H1 (cell line): ENCODE data around the gene ZNF470.

ENCODE experiments used
- CBX8 ChIP-seq: fragments of 300-800, 300-1000 bp; sonication (generic); IDR thresholded peaks from 2 replicates; pipeline ENCODE4 v1.7.1; 2016; ENCODE audit warnings: low read depth, low read length, borderline replicate concordance
- CEBPB ChIP-seq: IDR thresholded peaks from 2 replicates; pipeline ENCODE4 v1.6.1; 2012; ENCODE audit warnings: low read depth, low read length
- CTCF ChIP-seq, 3 experiments: IDR thresholded peaks; 1 replicate in 2 of 3; 2 replicates in 1 of 3; pipeline versions ENCODE4 v1.5.1 to v1.6.1; 2011; ENCODE audit warnings: low read length in 3 of 3, mild to moderate bottlenecking in 3 of 3, inconsistent platforms in 2 of 3, low read depth in 1 of 3, moderate library complexity in 1 of 3; ENCODE audit not compliant: insufficient read depth in 1 of 3; ENCODE audit errors: control extremely low read depth in 1 of 3
- EGR1 ChIP-seq: IDR thresholded peaks from 2 replicates; pipeline ENCODE4 v1.6.1; 2011; ENCODE audit warnings: low read depth, low read length, borderline replicate concordance
- GTF2F1 ChIP-seq: IDR thresholded peaks from 2 replicates; pipeline ENCODE4 v1.6.1; 2012; ENCODE audit warnings: low read depth, low read length, improper control_type of control experiment, borderline replicate concordance
- NRF1 ChIP-seq: IDR thresholded peaks from 2 replicates; pipeline ENCODE4 v1.6.1; 2011; ENCODE audit warnings: mild to moderate bottlenecking, low read depth, low read length, improper control_type of control experiment
- POLR2A ChIP-seq, 2 experiments: IDR thresholded peaks; 1 replicate in 1 of 2; 2 replicates in 1 of 2; pipeline ENCODE4 v1.6.1; 2011; ENCODE audit warnings: low read depth in 2 of 2, low read length in 2 of 2, mild to moderate bottlenecking in 2 of 2; ENCODE audit errors: control extremely low read depth in 1 of 2
- POLR2AphosphoS5 ChIP-seq: IDR thresholded peaks from 2 replicates; pipeline ENCODE4 v1.6.1; 2011; ENCODE audit warnings: low read depth, low read length

- TF ChIP-seq GTF2F1 (no peak), EGR1 (no peak), POLR2A (IDR thresholded peaks at IDR 0.05; ENCODE audit: control extremely low read depth in 1 of 2, low read depth in 2 of 2, low read length in 2 of 2) (no peak), CTCF (IDR thresholded peaks at IDR 0.05; ENCODE audit: control extremely low read depth in 1 of 3, insufficient read depth in 1 of 3, low read depth in 1 of 3, low read length in 3 of 3) (no peak), CEBPB (no peak), CBX8 (no peak), NRF1 (no peak), POLR2AphosphoS5 (no peak)
Measured at GRCh38 chr19:56538761-56539263, 28.5 kb upstream of the ZNF470 start, which contains the start of gene ZFP28.
